Measurements from ENCODE around the gene EDEM1.
"Not testable (repeated sequence)": the region's sequence is repeated elsewhere in the genome, so short reads cannot be mapped to it uniquely, and the experiment has no call there.

EDEM1 gene

DNA sequence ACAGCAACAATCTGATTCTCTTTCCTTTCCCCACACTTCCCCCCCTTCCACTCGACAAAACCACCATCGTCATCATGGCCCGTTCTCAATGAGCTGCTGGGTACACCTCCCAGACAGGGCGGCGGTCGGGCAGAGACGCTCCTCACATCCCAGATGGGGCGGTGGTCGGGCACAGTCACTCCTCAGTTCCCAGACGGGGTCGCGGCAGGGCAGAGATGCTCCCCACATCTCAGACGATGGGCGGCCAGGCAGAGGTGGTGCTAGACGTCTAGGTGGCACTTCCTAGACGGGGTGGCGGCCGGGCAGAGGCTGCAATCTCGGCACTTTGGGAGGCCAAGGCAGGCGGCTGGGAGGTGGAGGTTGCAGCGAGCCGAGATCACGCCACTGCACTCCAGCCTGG, 55.3 kb downstream of the EDEM1 start:
- DNase-seq (ENCODE audit: low spot score); H3K27me3 Mint-ChIP-seq (ENCODE audit: low read depth); H3K4me3 Mint-ChIP-seq; H3K36me3 Mint-ChIP-seq (ENCODE audit: low read depth); H3K27ac Mint-ChIP-seq; H3K4me1 Mint-ChIP-seq (ENCODE audit: low read depth): not testable (repeated sequence)
- H3K9me3 Mint-ChIP-seq, result peaks cover 24% of the 10 kb centered on the region

GRCh38 chr3:5245927-5246326, 58.4 kb downstream of the EDEM1 start:
- Mint-ChIP-seq H3K27ac (no peak overlapping the region), H3K4me1 (ENCODE audit: low read depth) (no peaks in the 10 kb centered on the region), H3K4me3 (no peak overlapping the region), H3K36me3 (ENCODE audit: low read depth) (no peaks in the 10 kb centered on the region), H3K27me3 (ENCODE audit: low read depth) (peaks cover 4% of the 10 kb centered on the region), H3K9me3 (peaks cover 24% of the 10 kb centered on the region)
- no peak for DNase-seq (ENCODE audit: low spot score)

GRCh38 chr3:5248822-5249221, 61.3 kb downstream of the EDEM1 start:
- no peak overlapping the region for H3K27ac Mint-ChIP-seq
- no peaks in the 10 kb centered on the region for H3K4me1 Mint-ChIP-seq (ENCODE audit: low read depth)
- no peaks in the 10 kb centered on the region for H3K36me3 Mint-ChIP-seq (ENCODE audit: low read depth)

GRCh38 chr3:5250467-5251195, 63.1 kb downstream of the EDEM1 start:
- Mint-ChIP-seq H3K4me3 (no peak overlapping the region), H3K36me3 (ENCODE audit: low read depth) (no peaks in the 10 kb centered on the region), H3K4me1 (ENCODE audit: low read depth) (no peaks in the 10 kb centered on the region), H3K27ac (no peak overlapping the region), H3K27me3 (ENCODE audit: low read depth) (peaks cover 4% of the 10 kb centered on the region), H3K9me3 (no peaks in the 10 kb centered on the region)
- no peak for DNase-seq (ENCODE audit: low spot score)

More at GRCh38 chr3:5248822-5249221, 61.3 kb downstream of the EDEM1 start:
- Mint-ChIP-seq H3K4me3 (no peak overlapping the region), H3K9me3 (peaks cover 8% of the 10 kb centered on the region), H3K27me3 (ENCODE audit: low read depth) (peaks cover 4% of the 10 kb centered on the region)
- no peak for DNase-seq (ENCODE audit: low spot score)

DNA sequence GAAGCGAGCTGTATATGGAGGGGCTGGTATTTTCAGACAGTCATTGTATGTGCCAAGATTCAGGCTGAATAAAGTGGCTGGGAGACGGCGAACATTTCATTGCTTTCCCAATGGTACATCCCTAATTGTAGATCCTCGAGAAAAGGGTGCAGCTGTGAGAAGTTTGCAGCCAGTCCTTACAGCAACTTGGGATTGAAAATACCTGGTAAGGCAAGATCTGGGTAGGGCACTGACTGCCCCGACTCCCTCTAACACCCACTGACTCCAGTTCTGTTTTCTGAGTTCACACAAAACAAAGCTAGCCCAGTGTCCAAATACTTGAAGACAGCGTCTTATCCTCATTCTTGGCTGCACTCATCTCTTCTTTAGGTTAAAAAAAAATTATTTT, 63.7 kb downstream of the EDEM1 start:
- Mint-ChIP-seq H3K9me3 (no peaks in the 10 kb centered on the region), H3K4me3 (no peak overlapping the region), H3K36me3 (ENCODE audit: low read depth) (no peaks in the 10 kb centered on the region), H3K4me1 (ENCODE audit: low read depth) (no peaks in the 10 kb centered on the region), H3K27me3 (ENCODE audit: low read depth) (peaks cover 6% of the 10 kb centered on the region), H3K27ac (no peak overlapping the region)
- no peak for DNase-seq (ENCODE audit: low spot score)

DNA sequence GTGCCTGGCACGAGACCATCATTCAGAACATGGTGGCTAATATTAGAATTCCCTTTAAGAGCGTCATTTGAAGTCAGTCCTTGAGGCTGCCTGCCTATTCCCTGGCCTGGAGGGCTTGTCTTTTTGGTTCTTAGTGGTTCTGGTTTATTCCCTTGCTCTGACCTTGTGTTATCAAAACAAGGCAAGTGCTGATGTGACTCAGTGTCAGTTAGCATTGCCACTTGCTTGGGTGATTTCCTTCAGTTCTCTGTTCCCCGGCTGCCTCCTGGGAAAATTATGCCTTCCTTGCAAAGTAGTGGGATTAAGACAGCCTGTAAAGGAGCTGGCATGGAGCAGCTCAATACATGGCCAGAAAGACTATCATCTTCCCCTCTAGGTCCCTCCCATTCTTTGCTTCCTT, 64.6 kb downstream of the EDEM1 start:
- H3K4me1 Mint-ChIP-seq (ENCODE audit: low read depth), result no peaks in the 10 kb centered on the region
- H3K27ac Mint-ChIP-seq, result no peak overlapping the region
- no peaks in the 10 kb centered on the region for H3K9me3 Mint-ChIP-seq
- no peak overlapping the region for H3K4me3 Mint-ChIP-seq
- peaks cover 9% of the 10 kb centered on the region for H3K27me3 Mint-ChIP-seq (ENCODE audit: low read depth)
- H3K36me3 Mint-ChIP-seq (ENCODE audit: low read depth), result no peaks in the 10 kb centered on the region
- DNase-seq (ENCODE audit: low spot score), result no peak

- H3K9me3 Mint-ChIP-seq, result no peaks in the 10 kb centered on the region
- H3K27me3 Mint-ChIP-seq (ENCODE audit: low read depth), result peaks cover 7% of the 10 kb centered on the region
- DNase-seq (ENCODE audit: low spot score), result no peak
- no peak overlapping the region for H3K27ac Mint-ChIP-seq
- H3K4me3 Mint-ChIP-seq, result no peak overlapping the region
- H3K36me3 Mint-ChIP-seq (ENCODE audit: low read depth), result no peaks in the 10 kb centered on the region
- H3K4me1 Mint-ChIP-seq (ENCODE audit: low read depth), result no peaks in the 10 kb centered on the region
Observed at GRCh38 chr3:5254281-5255048, 67.0 kb downstream of the EDEM1 start.

DNA sequence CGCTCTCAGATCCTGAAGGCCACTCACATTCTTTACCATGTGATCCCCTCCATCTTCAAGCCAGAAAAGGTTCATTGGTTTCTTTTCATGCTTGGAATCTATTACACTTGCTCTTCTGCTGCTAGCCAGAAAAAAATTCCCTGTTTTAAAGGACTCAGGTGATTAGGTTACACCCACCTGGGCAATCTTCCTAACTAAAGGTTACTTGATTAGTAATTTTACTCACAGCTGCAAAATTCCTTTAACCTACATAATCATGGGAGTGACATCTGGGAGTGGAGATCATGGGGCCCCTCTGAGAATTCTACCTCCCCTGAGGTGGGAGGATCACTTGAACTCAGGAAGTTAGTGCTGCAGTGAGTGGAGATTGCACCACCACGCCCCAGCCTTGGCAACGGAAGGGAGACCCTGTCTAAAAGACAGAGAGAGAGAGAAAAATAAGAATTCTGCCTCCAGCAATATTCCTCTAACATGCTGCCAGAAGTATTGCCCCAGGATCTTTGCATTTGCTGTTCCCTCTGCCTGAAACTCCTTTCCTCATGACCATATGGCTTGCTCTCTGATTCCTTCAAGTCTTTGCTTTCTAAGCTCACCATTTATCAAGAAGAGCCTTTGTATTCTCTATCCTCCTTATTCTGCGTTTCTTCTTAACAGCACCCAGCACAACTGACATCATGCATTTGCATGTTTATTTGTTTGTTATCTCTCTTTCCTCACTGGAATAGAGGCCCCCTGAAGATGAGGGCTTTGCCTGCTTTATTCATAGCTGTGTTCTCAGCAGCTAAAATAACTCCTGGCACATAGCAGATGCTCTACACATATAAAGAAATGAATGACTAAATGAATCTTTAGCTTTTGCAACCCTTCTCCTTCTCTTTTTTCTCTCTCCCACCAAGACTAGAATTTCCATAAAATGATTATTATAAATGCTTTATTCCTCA, 68.2 kb downstream of the EDEM1 start:
- no peaks in the 10 kb centered on the region for H3K36me3 Mint-ChIP-seq (ENCODE audit: low read depth)
- no peaks in the 10 kb centered on the region for H3K4me1 Mint-ChIP-seq (ENCODE audit: low read depth)
- no peak for DNase-seq (ENCODE audit: low spot score)
- no peak overlapping the region for H3K27ac Mint-ChIP-seq
- no peaks in the 10 kb centered on the region for H3K9me3 Mint-ChIP-seq
- H3K27me3 Mint-ChIP-seq (ENCODE audit: low read depth), result peaks cover 5% of the 10 kb centered on the region
- no peak overlapping the region for H3K4me3 Mint-ChIP-seq

GRCh38 chr3:5258526-5258925, 71.0 kb downstream of the EDEM1 start:
- no peaks in the 10 kb centered on the region for H3K36me3 Mint-ChIP-seq (ENCODE audit: low read depth)
- DNase-seq (ENCODE audit: low spot score), result no peak
- no peak overlapping the region for H3K27ac Mint-ChIP-seq
- no peaks in the 10 kb centered on the region for H3K9me3 Mint-ChIP-seq
- no peak overlapping the region for H3K4me3 Mint-ChIP-seq
- peaks cover 5% of the 10 kb centered on the region for H3K27me3 Mint-ChIP-seq (ENCODE audit: low read depth)
- no peaks in the 10 kb centered on the region for H3K4me1 Mint-ChIP-seq (ENCODE audit: low read depth)

- Mint-ChIP-seq H3K27me3 (ENCODE audit: low read depth) (peaks cover 2% of the 10 kb centered on the region), H3K4me3 (no peak overlapping the region)
- DNase-seq (ENCODE audit: low spot score), result no peak
Observed at GRCh38 chr3:5260992-5261501, 73.5 kb downstream of the EDEM1 start.

GRCh38 chr3:5262507-5262906, 75.0 kb downstream of the EDEM1 start:
- DNase-seq (ENCODE audit: low spot score), result no peak
- H3K9me3 Mint-ChIP-seq, result no peaks in the 10 kb centered on the region
- no peaks in the 10 kb centered on the region for H3K4me1 Mint-ChIP-seq (ENCODE audit: low read depth)
- H3K27ac Mint-ChIP-seq, result no peak overlapping the region
- H3K4me3 Mint-ChIP-seq, result no peak overlapping the region
- no peaks in the 10 kb centered on the region for H3K36me3 Mint-ChIP-seq (ENCODE audit: low read depth)
- no peaks in the 10 kb centered on the region for H3K27me3 Mint-ChIP-seq (ENCODE audit: low read depth)

More at GRCh38 chr3:5260992-5261501, 73.5 kb downstream of the EDEM1 start:
- H3K36me3 Mint-ChIP-seq (ENCODE audit: low read depth), result no peaks in the 10 kb centered on the region
- no peaks in the 10 kb centered on the region for H3K4me1 Mint-ChIP-seq (ENCODE audit: low read depth)
- no peaks in the 10 kb centered on the region for H3K9me3 Mint-ChIP-seq
- no peak overlapping the region for H3K27ac Mint-ChIP-seq

GRCh38 chr3:5264093-5264600, 76.6 kb downstream of the EDEM1 start:
- Mint-ChIP-seq H3K36me3 (ENCODE audit: low read depth) (no peaks in the 10 kb centered on the region), H3K9me3 (no peaks in the 10 kb centered on the region), H3K4me3 (no peak overlapping the region), H3K4me1 (ENCODE audit: low read depth) (no peaks in the 10 kb centered on the region), H3K27ac (no peak overlapping the region), H3K27me3 (ENCODE audit: low read depth) (no peaks in the 10 kb centered on the region)
- DNase-seq (ENCODE audit: low spot score), result no peak

DNA sequence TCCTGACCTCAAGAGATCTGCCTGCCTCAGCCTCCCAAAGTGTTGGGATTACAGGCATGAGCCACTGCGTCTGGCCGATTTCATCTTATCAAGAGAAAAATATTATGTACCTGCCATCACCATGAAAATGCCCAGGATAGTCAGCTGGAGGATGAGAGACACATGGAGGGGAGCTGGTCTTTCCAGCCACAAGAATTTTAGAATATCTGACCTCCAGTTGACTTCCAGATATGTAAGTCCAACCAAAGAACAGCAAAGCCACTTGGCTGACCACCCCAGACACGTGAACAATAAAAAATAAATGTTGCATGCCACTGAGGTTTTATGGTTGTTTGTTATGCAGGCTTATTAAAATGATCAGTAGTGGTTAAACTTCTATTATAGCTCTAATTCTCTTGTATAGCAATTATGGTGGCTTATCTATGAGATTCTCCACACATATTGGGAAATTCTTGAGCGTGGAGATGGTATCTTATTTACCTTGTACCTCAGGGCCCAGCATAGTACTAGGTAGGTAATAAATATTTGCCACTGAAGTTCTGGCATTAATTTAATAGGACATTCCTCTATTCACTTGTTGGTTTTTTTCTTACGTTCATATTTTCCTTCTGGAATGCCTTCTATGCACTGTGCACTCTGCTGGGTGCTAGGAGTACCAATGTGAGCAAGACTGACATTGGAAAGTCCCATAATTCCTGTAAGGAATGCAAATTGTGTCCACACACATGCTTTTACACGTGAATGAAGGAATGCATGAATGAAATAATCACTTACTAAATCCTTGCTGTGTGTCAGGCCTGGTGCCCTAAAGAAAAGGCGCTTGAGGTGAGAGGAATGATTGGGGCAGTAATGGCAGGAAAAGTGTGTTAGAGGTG, 77.6 kb downstream of the EDEM1 start:
- no peak overlapping the region for H3K4me3 Mint-ChIP-seq
- H3K4me1 Mint-ChIP-seq (ENCODE audit: low read depth), result no peaks in the 10 kb centered on the region
- H3K27ac Mint-ChIP-seq, result no peak overlapping the region
- no peak for DNase-seq (ENCODE audit: low spot score)
- no peaks in the 10 kb centered on the region for H3K27me3 Mint-ChIP-seq (ENCODE audit: low read depth)
- no peaks in the 10 kb centered on the region for H3K36me3 Mint-ChIP-seq (ENCODE audit: low read depth)
- no peaks in the 10 kb centered on the region for H3K9me3 Mint-ChIP-seq

All from T-helper 2 cell treated with Interferon-gamma antibody and Interleukin-4, amounts not matched to agents 5 μg/mL and 100 μg/mL, for 36 hours (primary cell).